Measurements from ENCODE around the gene TTC7B. TPM values are rescaled to one million over a fixed set of nuclear protein-coding genes. Genes with fewer than 3 reads are reported as not detected.

The TTC7B gene
- total and polyA plus RNA-seq, 2 of the 13 experiments (the other 11 are each of a cell fraction or from before 2014, with no cell fraction given), result 1.3 to 3.2 TPM

DNA sequence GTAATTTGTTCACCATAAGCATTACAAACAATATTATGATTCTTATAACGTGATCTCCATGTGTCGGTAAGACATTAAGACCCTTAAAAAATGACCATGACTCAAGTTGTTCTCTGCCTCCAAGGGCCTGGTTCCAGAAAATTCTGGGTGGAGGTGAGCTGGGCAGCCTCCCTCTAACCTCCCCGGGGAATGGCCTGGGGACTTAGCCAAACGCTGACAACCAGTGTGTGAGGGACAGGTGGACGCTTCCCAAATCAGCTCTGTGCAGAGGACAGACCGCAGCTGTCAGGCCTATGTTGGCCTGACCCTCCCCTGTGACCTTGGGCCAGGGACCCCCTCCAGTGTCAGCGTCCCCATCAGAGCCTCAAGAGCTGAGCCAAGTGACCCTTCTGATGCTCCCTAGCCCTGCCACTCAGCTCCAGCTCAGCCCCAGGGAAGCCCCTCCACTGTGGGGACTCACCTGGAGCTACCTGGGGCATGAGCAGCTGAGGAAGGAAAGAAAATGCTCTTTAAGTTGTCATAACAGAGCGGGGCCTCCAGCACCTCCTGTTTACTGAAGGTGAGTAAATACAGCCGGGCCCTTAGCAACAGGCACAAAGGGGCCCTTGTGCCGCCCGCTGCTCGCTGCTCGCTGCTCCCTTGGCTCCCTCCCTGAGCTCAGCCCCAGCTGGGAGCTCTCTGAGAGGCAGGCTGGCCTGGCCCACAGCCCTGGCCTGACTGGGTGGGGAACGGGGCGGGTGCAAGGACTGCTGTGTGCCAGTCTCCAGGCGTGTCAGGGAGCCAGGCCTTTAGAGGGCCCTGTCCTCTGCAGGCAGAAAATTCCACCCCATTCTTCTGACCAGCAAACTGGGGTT, 302.8 kb downstream of the TTC7B start (continued):
- TF ChIP-seq, protein P1, sequence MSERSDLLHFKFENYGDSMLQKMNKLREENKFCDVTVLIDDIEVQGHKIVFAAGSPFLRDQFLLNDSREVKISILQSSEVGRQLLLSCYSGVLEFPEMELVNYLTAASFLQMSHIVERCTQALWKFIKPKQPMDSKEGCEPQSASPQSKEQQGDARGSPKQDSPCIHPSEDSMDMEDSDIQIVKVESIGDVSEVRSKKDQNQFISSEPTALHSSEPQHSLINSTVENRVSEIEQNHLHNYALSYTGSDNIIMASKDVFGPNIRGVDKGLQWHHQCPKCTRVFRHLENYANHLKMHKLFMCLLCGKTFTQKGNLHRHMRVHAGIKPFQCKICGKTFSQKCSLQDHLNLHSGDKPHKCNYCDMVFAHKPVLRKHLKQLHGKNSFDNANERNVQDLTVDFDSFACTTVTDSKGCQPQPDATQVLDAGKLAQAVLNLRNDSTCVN (CRISPR knock-in tag; IDR thresholded peaks at IDR 0.05; ENCODE audit: borderline replicate concordance), result no peak
- TF ChIP-seq ZKSCAN1 (IDR thresholded peaks at IDR 0.05; ENCODE audit: low read length), result no peak
- TF ChIP-seq, protein P2, sequence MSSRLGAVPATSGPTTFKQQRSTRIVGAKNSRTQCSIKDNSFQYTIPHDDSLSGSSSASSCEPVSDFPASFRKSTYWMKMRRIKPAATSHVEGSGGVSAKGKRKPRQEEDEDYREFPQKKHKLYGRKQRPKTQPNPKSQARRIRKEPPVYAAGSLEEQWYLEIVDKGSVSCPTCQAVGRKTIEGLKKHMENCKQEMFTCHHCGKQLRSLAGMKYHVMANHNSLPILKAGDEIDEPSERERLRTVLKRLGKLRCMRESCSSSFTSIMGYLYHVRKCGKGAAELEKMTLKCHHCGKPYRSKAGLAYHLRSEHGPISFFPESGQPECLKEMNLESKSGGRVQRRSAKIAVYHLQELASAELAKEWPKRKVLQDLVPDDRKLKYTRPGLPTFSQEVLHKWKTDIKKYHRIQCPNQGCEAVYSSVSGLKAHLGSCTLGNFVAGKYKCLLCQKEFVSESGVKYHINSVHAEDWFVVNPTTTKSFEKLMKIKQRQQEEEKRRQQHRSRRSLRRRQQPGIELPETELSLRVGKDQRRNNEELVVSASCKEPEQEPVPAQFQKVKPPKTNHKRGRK (CRISPR knock-in tag; IDR thresholded peaks at IDR 0.05), result no peak
- TF ChIP-seq SP1 (IDR thresholded peaks at IDR 0.05), result no peak
- TF ChIP-seq SP1 (CRISPR knock-in tag; IDR thresholded peaks at IDR 0.05), result no peak
- TF ChIP-seq, protein P3, sequence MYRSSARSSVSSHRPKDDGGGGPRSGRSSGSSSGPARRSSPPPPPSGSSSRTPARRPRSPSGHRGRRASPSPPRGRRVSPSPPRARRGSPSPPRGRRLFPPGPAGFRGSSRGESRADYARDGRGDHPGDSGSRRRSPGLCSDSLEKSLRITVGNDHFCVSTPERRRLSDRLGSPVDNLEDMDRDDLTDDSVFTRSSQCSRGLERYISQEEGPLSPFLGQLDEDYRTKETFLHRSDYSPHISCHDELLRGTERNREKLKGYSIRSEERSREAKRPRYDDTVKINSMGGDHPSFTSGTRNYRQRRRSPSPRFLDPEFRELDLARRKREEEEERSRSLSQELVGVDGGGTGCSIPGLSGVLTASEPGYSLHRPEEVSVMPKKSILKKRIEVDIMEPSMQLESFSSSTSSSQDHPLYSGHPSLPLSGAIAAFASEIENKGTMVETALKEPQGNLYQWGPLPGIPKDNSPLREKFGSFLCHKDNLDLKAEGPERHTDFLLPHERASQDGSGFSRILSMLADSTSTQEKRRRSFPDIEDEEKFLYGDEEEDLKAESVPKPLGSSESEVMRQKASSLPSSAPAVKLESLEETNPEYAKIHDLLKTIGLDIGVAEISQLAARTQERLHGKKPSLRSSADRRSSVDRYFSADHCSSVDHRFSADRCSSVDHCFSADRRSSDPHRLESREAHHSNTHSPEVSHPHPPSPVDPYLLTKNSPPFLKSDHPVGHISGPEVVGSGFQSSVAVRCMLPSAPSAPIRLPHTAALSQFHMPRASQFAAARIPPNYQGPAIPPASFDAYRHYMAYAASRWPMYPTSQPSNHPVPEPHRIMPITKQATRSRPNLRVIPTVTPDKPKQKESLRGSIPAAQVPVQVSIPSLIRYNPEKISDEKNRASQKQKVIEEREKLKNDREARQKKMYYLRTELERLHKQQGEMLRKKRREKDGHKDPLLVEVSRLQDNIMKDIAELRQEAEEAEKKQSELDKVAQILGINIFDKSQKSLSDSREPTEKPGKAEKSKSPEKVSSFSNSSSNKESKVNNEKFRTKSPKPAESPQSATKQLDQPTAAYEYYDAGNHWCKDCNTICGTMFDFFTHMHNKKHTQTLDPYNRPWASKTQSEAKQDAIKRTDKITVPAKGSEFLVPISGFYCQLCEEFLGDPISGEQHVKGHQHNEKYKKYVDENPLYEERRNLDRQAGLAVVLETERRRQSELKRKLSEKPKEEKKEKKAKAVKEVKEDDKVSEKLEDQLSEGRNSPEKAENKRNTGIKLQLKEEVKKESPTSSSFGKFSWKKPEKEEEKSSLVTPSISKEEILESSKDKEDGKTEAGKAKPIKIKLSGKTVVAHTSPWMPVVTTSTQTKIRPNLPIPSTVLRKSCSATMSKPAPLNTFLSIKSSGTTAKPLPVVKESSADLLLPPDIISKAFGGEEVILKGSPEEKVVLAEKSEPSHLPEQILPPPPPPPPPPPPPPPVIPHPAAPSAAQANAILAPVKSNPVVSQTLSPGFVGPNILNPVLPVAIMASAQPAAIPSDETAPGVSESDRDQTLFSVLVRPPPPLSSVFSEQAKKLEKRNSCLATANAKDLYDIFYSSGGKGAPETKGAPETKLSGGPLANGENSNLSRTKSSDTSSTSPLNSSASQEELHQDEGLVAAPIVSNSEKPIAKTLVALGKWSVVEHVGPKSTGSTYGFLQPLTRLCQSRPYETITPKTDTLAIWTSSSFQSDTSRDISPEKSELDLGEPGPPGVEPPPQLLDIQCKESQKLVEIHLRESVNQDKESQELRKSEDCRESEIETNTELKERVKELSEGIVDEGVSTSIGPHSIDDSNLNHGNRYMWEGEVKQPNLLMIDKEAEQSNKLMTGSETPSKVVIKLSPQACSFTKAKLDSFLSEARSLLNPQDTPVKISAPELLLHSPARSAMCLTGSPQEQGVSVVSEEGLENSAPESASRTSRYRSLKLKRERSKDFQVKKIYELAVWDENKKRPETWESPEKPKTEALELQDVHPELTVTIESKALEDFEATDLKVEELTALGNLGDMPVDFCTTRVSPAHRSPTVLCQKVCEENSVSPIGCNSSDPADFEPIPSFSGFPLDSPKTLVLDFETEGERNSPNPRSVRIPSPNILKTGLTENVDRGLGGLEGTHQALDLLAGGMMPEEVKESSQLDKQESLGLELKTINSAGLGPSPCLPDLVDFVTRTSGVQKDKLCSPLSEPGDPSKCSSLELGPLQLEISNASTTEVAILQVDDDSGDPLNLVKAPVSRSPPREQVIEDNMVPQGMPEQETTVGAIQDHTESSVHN (CRISPR knock-in tag; IDR thresholded peaks at IDR 0.05), result no peak
- peak; percentile 32; the same call in 1 of the 2 replicates for TF ChIP-seq JUN (CRISPR knock-in tag; IDR thresholded peaks at IDR 0.05)
- TF ChIP-seq ZNF382 (CRISPR knock-in tag; IDR thresholded peaks at IDR 0.05; ENCODE audit: borderline replicate concordance), result no peak
- 0 out of 2 replicates have a peak, but pooled peaks have one; percentile 38 for TF ChIP-seq ZNF138 (CRISPR knock-in tag; IDR thresholded peaks at IDR 0.05; ENCODE audit: low read depth)
- no peak for TF ChIP-seq POGZ (CRISPR knock-in tag; IDR thresholded peaks at IDR 0.05)
- TF ChIP-seq, protein P4, sequence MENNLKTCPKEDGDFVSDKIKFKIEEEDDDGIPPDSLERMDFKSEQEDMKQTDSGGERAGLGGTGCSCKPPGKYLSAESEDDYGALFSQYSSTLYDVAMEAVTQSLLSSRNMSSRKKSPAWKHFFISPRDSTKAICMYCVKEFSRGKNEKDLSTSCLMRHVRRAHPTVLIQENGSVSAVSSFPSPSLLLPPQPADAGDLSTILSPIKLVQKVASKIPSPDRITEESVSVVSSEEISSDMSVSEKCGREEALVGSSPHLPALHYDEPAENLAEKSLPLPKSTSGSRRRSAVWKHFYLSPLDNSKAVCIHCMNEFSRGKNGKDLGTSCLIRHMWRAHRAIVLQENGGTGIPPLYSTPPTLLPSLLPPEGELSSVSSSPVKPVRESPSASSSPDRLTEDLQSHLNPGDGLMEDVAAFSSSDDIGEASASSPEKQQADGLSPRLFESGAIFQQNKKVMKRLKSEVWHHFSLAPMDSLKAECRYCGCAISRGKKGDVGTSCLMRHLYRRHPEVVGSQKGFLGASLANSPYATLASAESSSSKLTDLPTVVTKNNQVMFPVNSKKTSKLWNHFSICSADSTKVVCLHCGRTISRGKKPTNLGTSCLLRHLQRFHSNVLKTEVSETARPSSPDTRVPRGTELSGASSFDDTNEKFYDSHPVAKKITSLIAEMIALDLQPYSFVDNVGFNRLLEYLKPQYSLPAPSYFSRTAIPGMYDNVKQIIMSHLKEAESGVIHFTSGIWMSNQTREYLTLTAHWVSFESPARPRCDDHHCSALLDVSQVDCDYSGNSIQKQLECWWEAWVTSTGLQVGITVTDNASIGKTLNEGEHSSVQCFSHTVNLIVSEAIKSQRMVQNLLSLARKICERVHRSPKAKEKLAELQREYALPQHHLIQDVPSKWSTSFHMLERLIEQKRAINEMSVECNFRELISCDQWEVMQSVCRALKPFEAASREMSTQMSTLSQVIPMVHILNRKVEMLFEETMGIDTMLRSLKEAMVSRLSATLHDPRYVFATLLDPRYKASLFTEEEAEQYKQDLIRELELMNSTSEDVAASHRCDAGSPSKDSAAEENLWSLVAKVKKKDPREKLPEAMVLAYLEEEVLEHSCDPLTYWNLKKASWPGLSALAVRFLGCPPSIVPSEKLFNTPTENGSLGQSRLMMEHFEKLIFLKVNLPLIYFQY (CRISPR knock-in tag; IDR thresholded peaks at IDR 0.05; ENCODE audit: borderline replicate concordance), result peak; percentile 60; the same call in 1 of the 2 replicates
- no peak for TF ChIP-seq MYNN (CRISPR knock-in tag; IDR thresholded peaks at IDR 0.05; ENCODE audit: low read depth)
- TF ChIP-seq HNRNPL (IDR thresholded peaks at IDR 0.05; ENCODE audit: low read depth, low read length), result peak; percentile 96
- TF ChIP-seq FOSL2 (CRISPR knock-in tag; IDR thresholded peaks at IDR 0.05), result peak; percentile 66
